T-helper 1 cell treated with Interleukin-12 subunit alpha and Interleukin-12 subunit beta and Interleukin-4 antibody, amounts not matched to agents 30 μg/mL and 1 μg/mL, for 36 hours (primary cell): ENCODE data around the gene AAK1.
"Not testable (repeated sequence)": the region's sequence is repeated elsewhere in the genome, so short reads cannot be mapped to it uniquely, and the experiment has no call there.

ENCODE experiments used
- H3K27ac Mint-ChIP-seq: one replicate; pipeline ENCODE4 v1.8.0; 2021; ENCODE audit warnings: mild to moderate bottlenecking, mixed read lengths
- H3K27me3 Mint-ChIP-seq: one replicate; pipeline ENCODE4 v1.8.0; 2021; ENCODE audit warnings: low read depth, mixed read lengths
- H3K36me3 Mint-ChIP-seq: one replicate; pipeline ENCODE4 v1.8.0; 2021; ENCODE audit warnings: low read depth, mixed read lengths
- H3K4me1 Mint-ChIP-seq: one replicate; pipeline ENCODE4 v1.8.0; 2021; ENCODE audit warnings: low read depth, mixed read lengths
- H3K4me3 Mint-ChIP-seq: one replicate; pipeline ENCODE4 v1.8.0; 2021; ENCODE audit warnings: mild to moderate bottlenecking, moderate library complexity, mixed read lengths
- H3K9me3 Mint-ChIP-seq: one replicate; pipeline ENCODE4 v1.8.0; 2021; ENCODE audit warnings: mixed read lengths

The AAK1 gene

DNA sequence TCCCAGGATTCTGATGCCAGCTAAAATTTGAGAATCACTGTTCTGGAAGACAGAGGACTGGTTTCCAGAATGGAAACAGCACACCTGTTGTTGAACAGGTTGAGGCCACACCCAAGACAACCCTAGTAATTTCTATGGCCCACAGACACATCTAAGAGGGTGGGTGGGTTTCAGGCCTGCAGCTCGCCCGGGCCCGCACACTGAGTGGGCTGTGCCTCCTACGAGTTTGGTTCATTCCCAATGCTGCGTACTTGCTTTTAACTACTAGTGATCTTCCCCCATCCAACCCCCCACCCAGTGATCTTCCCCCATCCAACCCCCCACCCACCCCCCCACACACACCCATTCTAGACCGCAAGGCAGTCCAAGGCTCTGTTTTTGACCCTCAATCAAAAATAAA, 205.0 kb downstream of the AAK1 start:
- peaks cover 17% of the 10 kb centered on the region for H3K4me1 Mint-ChIP-seq
- peak overlapping the region; percentile 91 for H3K27ac Mint-ChIP-seq

DNA sequence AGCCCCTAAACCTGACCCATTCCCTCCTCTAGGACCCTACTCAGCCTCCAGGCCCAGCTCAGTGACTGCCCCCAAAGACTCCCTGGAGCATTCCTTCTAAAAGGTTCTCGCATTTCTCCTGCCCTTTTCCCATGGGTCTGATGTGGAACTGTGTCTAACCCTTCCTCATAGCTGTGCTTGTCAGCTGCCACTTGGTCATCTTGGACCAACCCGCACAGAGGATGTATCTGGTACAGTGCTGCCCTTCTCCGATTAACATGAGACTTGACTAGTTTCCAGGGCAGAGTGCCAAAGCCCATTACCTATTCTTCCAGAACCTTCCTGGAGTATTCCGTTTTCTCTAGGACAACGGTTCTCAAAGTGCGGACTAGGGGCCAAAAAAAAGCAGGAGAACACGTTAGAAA, 205.8 kb downstream of the AAK1 start:
- Mint-ChIP-seq H3K9me3 (peaks cover 8% of the 10 kb centered on the region), H3K4me1 (peaks cover 17% of the 10 kb centered on the region), H3K27me3 (no peaks in the 10 kb centered on the region), H3K36me3 (peaks cover 3% of the 10 kb centered on the region), H3K4me3 (peak overlapping the region; percentile 86), H3K27ac (peak overlapping the region; percentile 91)

More for the DNA sequence above, 205.0 kb downstream of the AAK1 start:
- H3K9me3 Mint-ChIP-seq, result peaks cover 8% of the 10 kb centered on the region
- H3K27me3 Mint-ChIP-seq, result no peaks in the 10 kb centered on the region
- peaks cover 3% of the 10 kb centered on the region for H3K36me3 Mint-ChIP-seq
- no peak overlapping the region for H3K4me3 Mint-ChIP-seq

DNA sequence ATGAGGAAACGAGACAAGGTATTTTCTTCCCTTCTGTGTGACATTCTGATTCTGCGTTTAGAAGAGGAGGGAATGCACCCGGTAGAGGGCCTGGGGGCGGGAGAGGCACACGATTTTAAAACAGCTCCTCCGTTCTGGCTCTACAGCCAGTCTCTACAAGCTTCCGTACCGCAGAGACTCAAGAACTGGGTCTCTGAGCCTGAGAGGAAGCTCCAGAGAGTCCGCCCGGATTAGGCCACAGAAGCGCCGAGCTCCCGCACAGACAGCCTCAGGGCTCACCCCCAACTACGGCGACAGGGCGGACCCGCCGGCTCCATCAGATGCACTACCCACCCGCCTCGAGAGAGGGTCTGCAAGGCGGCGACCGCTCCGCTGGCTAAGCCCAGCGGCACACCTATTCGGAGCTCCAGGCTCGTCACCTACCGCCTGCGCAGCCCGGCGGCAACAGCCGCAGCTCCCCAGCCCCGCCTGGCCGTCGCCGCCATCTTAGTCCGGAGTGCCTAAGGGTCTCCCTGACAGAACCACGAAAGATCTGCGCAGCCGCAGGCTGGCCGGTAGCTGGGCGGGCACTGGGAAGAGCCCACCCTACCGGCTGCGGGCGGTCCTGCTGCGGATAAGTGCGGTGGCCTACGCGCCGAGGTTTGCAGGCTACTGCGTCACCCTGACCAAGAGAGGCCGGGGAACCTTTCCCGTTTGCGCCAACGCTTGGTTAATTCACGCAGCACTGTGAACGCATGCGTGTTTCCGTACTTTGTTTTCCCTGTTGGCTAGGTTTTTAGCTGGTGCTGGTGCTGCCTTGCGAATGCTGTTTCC, 206.4 kb downstream of the AAK1 start, which contains the start of gene NFU1:
Gene NFU1, minus strand, starts transcription at position 498 of the 813 bp plus-strand sequence. Its CDS starts 13 bp downstream, at position 485.
- Mint-ChIP-seq H3K4me1 (peaks cover 17% of the 10 kb centered on the region), H3K27ac (peak within 1 kb of the TSS; percentile 91), H3K9me3 (peaks cover 8% of the 10 kb centered on the region), H3K36me3 (peaks cover 3% of the 10 kb centered on the region), H3K27me3 (no peaks in the 10 kb centered on the region), H3K4me3 (peak within 1 kb of the TSS; percentile 86)

DNA sequence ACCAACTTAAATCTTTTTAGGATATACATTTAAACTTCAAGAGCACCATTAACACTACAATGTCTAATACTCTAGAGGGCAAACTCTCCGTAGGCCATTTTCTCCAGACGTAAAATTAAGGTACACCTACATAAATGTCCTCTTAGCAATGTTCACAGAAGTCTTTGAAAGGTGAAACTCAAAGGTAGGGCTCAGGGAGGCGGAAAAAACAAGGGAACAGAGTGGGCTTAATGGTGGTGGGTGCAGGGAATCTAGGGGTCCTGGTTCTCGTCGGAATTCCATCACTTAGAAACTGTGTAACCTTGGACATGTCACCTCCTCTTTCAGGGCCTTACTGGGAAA, 207.0 kb downstream of the AAK1 start:
- Mint-ChIP-seq H3K27me3 (no peaks in the 10 kb centered on the region), H3K4me3 (peak overlapping the region; percentile 86), H3K4me1 (peaks cover 17% of the 10 kb centered on the region), H3K36me3 (peaks cover 3% of the 10 kb centered on the region), H3K9me3 (peaks cover 8% of the 10 kb centered on the region), H3K27ac (peak overlapping the region; percentile 91)

DNA sequence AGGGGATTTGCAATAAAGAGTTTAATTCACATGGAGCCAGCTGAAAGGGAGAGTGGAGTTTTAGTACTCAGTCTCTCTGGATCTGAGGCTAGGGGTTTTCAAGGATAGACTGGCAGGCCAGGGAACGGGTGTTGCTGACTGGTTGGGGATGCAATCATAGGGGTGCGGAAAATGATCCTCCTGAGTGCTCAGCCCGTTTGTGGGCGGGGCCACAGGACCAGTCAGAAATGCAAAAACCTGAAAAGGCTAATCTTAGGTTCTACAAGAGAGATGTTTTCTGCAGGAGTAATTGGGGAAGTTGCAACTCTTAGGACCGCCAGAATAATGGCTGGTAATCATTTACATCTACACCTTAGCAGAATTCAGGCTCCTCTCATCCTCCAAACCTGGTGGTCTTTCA, 208.8 kb downstream of the AAK1 start:
- H3K4me3 Mint-ChIP-seq, result no peak overlapping the region
- H3K9me3 Mint-ChIP-seq, result peaks cover 8% of the 10 kb centered on the region
- H3K4me1 Mint-ChIP-seq, result peaks cover 17% of the 10 kb centered on the region
- no peaks in the 10 kb centered on the region for H3K27me3 Mint-ChIP-seq
- no peak overlapping the region for H3K27ac Mint-ChIP-seq
- H3K36me3 Mint-ChIP-seq, result peaks cover 3% of the 10 kb centered on the region

DNA sequence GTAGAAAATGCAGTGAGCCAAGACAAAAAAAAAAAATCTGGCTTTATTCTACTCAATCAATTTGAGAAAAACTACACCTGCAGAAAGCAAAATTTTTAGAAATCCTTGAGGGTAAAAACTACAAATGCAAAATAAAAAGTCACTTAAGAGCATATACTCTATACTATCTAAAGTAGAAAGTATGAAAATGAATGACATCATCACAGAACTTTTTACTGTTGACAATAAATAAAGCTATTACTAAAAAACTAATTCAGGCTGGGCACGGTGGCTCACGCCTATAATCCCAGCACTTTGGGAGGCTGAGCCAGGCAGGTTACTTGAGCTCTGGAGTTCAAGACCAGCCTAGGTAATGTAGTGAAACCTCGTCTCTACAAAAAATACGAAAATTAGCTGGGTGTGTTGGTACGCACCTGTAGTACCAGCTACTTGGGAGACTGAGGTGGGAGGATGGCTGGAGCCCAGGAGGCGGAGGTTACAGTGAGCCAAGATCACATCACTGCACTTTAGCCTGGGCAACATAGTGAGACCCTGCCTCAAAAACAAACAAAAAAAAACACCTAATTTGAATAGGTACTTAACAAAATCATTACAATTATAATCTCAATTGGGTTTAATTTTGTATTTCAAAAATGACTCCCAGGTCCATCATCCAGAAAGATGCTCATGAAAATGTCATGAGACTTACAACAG, 213.9 kb downstream of the AAK1 start:
- peaks cover 2% of the 10 kb centered on the region for H3K4me1 Mint-ChIP-seq
- peaks cover 5% of the 10 kb centered on the region for H3K36me3 Mint-ChIP-seq
- no peaks in the 10 kb centered on the region for H3K27me3 Mint-ChIP-seq
- no peaks in the 10 kb centered on the region for H3K9me3 Mint-ChIP-seq
- H3K4me3 Mint-ChIP-seq, result no peak overlapping the region
- H3K27ac Mint-ChIP-seq, result no peak overlapping the region

DNA sequence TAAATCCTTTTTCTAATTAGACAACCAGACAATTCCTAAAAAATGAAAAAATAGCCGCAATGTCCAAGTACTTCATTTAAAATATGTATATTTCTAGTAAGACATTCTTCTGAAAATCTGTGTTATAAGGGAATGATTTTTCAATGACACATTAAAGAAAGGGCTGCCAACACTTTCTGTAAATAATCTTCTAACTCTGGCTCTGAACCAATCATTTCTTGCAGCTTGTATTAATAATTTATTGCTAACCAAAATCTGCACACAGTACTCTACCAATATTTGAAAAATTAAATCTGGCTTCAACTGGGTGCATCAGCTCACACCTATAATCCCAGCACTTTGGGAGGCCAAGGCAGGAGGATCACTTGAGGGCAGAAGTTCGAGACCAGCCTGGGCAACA, 214.6 kb downstream of the AAK1 start:
- Mint-ChIP-seq H3K9me3 (no peaks in the 10 kb centered on the region), H3K4me3 (no peak overlapping the region), H3K36me3 (peaks cover 5% of the 10 kb centered on the region), H3K27me3 (no peaks in the 10 kb centered on the region), H3K27ac (no peak overlapping the region), H3K4me1 (no peaks in the 10 kb centered on the region)

DNA sequence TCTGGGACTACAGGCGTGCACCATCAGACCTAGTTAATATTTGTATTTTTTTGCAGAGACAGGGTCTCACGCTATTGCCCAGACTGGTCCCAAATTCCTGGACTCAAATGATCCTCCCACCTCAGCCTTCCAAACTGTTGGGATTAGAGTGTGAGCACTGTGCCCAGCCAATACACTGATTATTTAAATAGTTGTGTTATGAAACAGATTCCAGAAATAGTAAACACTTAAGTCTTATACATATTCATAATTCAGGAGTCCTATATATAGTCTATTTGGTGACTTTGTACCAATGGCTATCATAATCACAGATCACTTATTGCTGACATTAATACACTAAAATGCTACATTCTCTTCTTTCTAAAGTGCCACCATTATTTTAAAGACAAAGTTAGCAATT, 219.1 kb downstream of the AAK1 start:
- peaks cover 12% of the 10 kb centered on the region for H3K36me3 Mint-ChIP-seq
- H3K27ac Mint-ChIP-seq, result no peak overlapping the region
- no peak overlapping the region for H3K4me3 Mint-ChIP-seq
- peaks cover 3% of the 10 kb centered on the region for H3K4me1 Mint-ChIP-seq
- no peaks in the 10 kb centered on the region for H3K9me3 Mint-ChIP-seq
- no peaks in the 10 kb centered on the region for H3K27me3 Mint-ChIP-seq

DNA sequence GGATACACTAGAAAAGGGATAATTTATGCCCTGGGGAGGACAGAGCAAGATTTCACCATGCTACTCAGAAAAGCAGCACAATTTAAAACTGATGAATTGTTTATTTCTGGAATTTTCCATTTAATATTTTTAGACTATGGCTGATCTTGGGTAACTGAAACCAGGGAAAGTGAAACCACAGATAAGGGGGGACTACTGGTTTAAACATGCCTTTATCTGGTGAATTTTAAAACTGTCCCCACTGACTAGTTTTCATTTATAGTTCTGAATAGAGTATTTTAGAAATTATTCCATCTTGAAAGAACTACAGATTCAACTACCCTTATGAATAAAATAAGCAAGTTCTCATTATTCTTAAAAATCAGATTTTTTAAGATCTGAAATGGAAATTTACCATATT, 221.3 kb downstream of the AAK1 start:
- Mint-ChIP-seq H3K27me3 (no peaks in the 10 kb centered on the region), H3K4me3 (no peak overlapping the region), H3K27ac (no peak overlapping the region), H3K4me1 (peaks cover 3% of the 10 kb centered on the region), H3K36me3 (peaks cover 9% of the 10 kb centered on the region), H3K9me3 (no peaks in the 10 kb centered on the region)

DNA sequence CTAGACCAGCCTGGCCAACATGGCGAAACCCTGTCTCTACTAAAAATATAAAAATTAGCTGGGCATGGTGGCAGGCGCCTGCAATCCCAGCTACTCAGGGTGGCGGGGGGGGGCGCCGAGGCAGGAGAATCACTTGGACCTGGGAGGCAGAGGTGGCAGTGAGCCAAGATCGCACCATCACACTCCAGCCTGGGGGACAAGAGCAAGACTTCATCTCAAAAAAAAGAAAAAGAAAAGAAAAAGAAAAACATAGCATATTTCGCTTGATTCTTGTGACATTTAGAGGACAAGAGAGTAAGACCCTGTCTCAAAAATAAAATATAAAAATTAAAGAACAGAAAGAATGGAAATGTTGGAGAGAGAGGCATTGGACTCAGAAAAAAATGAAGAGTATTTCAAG, 224.4 kb downstream of the AAK1 start:
- H3K4me3 Mint-ChIP-seq, H3K4me1 Mint-ChIP-seq, H3K27ac Mint-ChIP-seq, H3K27me3 Mint-ChIP-seq, H3K9me3 Mint-ChIP-seq: not testable (repeated sequence)
- peaks cover 11% of the 10 kb centered on the region for H3K36me3 Mint-ChIP-seq

DNA sequence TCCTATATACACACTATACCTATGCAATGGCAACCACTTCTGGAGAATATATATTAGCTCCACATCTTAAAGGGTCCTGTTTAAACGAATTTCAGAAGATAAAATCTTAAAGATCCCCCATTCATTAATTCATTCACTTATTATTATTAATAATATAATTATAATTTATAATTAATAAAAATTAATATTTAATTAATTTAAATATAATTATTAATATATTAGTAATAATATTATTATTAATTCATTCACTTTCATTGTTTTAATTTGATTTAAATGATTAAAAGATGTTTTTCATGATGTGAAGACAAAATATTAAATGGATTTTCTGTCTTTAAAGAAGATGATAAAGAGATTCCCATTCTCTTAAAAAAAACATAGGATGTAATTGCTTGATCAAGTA, 227.4 kb downstream of the AAK1 start:
- Mint-ChIP-seq H3K9me3 (no peaks in the 10 kb centered on the region), H3K27ac (no peak overlapping the region), H3K4me1 (no peaks in the 10 kb centered on the region), H3K4me3 (no peak overlapping the region), H3K27me3 (no peaks in the 10 kb centered on the region), H3K36me3 (peaks cover 11% of the 10 kb centered on the region)
